Bronchial epithelial cell (primary cell): Measurements from ENCODE around the gene RECQL5. TPM values are rescaled to one million over a fixed set of nuclear protein-coding genes. Genes with fewer than 3 reads are reported as not detected.

Experiments used
- DNase-seq: peaks from one replicate; pipeline ENCODE4 v3.0.0-alpha.2; 2010; ENCODE audit warnings: low read depth
- FAIRE-seq: peaks from 2 replicates; lab custom pipeline; 2011; peaks lifted over from hg19 to GRCh38; lab: Jason Lieb, UNC
- H3K27me3 ChIP-seq: 2 replicates; pipeline ENCODE4 v1.5.1; 2011; ENCODE audit warnings: low read length; ENCODE audit not compliant: control insufficient read depth, insufficient read depth
- H3K36me3 ChIP-seq: 2 replicates; pipeline ENCODE4 v1.5.1; 2011; ENCODE audit warnings: low read length; ENCODE audit not compliant: control insufficient read depth, insufficient read depth
- H3K4me3 ChIP-seq: 2 replicates; pipeline ENCODE4 v1.5.1; 2011; ENCODE audit warnings: mild to moderate bottlenecking, low read depth, low read length, control low read depth
- total RNA-seq: library from RNA; depleted of rRNA; stranded (reverse); fragments of >200 nt; gene quantifications from 2 replicates; pipeline ENCODE4 v1.2.1, GENCODE V29; 2014
- TF ChIP-seq, protein P1 (sequence below): IDR thresholded peaks from 2 replicates; pipeline ENCODE4 v1.5.1; 2011; ENCODE audit warnings: mild to moderate bottlenecking, moderate library complexity, low read length, control low read depth, inconsistent platforms; ENCODE audit not compliant: insufficient read depth, severe bottlenecking

RECQL5 gene
- total RNA-seq, 1 donor from 2014 or later: 11.6 TPM

DNA sequence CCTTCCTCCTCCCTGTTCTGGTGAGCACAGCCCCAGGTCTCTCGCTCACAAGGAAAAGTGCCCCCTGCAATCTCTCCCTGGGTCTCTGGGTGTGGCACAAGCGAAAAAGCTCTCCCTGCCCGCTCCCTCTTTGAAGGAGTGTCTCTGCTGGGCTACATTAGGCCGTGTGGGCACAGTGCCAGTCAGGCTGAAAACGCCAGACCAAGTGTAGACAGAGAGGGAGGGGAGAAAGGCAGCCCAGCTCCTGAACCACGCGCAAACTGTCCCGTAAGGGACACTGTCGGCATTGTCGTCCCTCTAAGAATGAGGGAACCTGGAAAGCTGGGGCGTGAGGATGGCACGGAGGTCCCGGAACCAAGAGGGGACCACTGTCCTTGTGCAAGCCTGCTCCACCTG, 29.8 kb downstream of the RECQL5 start:
- Histone ChIP-seq H3K36me3 (peaks cover 1% of the 10 kb centered on the region), H3K4me3 (no peak overlapping the region), H3K27me3 (no peaks in the 10 kb centered on the region)
- FAIRE-seq (no peak), DNase-seq (no peak)
- TF ChIP-seq, protein P1, sequence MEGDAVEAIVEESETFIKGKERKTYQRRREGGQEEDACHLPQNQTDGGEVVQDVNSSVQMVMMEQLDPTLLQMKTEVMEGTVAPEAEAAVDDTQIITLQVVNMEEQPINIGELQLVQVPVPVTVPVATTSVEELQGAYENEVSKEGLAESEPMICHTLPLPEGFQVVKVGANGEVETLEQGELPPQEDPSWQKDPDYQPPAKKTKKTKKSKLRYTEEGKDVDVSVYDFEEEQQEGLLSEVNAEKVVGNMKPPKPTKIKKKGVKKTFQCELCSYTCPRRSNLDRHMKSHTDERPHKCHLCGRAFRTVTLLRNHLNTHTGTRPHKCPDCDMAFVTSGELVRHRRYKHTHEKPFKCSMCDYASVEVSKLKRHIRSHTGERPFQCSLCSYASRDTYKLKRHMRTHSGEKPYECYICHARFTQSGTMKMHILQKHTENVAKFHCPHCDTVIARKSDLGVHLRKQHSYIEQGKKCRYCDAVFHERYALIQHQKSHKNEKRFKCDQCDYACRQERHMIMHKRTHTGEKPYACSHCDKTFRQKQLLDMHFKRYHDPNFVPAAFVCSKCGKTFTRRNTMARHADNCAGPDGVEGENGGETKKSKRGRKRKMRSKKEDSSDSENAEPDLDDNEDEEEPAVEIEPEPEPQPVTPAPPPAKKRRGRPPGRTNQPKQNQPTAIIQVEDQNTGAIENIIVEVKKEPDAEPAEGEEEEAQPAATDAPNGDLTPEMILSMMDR: no peak

DNA sequence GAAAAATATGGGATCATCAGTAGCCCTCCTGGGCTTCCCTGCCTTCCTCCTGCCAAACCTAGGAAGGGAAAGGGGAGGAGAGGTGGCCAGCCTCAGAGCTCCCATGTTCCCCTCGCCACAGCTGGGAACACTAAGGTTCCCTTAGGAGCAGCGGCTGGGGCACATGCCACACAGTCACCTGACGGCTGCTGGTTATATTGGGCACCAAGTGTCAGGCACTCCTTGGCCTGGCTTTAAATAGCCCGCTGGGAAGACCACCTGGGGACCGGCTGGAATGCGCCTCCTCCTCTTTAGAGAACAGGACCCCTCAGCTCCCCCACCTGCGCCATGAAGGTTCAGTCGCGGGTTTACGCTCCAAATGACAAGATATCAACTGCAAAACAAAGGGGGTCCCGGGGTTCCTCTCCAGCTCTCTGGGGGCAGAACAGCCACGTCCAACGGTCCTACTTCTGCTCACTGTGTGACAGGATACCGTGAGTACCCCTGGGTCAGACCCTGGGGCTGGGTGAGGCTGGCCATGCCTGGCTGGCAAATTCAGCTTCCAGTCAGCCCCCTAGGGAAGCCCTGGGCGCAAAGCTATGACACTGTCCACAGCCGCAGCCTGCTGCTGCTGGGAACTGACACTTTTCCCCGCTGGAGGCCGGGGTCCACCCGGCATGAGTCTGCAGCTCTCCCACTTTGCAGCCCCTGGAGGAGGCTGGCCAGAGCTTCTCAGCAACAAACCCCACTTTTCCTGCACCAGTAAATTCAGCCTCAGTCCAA, 30.4 kb downstream of the RECQL5 start:
- DNase-seq: no peak
- no peaks in the 10 kb centered on the region for H3K27me3 ChIP-seq
- H3K4me3 ChIP-seq: no peak overlapping the region
- no peak for FAIRE-seq
- TF ChIP-seq, protein P1: no peak
- peaks cover 2% of the 10 kb centered on the region for H3K36me3 ChIP-seq

DNA sequence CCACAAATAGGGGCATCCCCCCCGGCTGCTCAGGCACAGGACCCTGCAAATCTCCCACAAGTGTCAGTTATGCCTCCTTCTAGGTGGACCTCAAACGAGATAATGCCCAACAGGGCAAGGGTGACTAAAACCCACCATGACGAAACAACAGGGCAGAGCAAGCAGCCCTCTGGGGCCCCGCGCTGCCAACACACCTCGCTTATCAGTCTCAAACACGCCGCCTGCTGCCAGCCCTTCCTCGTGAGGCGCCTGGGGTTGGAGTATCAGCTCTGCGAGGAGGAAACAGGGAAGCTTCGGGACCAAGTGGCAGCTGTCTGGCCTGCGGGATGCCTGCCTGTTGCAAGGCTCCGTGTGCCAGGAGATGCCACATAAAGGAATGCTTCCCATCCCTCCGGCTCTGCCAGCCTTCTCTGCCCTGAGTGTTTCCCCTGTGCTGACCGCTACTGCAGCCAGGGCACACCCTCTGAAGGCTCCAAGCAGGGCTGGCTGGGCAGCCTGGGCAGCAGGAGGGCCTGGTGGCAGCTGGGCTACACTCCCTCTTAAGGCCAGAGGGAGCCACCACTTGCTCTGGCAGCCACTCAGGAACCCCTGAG, 31.2 kb downstream of the RECQL5 start:
- TF ChIP-seq, protein P1: no peak
- DNase-seq: no peak
- Histone ChIP-seq H3K27me3 (no peaks in the 10 kb centered on the region), H3K36me3 (peaks cover 5% of the 10 kb centered on the region), H3K4me3 (no peak overlapping the region)
- no peak for FAIRE-seq

DNA sequence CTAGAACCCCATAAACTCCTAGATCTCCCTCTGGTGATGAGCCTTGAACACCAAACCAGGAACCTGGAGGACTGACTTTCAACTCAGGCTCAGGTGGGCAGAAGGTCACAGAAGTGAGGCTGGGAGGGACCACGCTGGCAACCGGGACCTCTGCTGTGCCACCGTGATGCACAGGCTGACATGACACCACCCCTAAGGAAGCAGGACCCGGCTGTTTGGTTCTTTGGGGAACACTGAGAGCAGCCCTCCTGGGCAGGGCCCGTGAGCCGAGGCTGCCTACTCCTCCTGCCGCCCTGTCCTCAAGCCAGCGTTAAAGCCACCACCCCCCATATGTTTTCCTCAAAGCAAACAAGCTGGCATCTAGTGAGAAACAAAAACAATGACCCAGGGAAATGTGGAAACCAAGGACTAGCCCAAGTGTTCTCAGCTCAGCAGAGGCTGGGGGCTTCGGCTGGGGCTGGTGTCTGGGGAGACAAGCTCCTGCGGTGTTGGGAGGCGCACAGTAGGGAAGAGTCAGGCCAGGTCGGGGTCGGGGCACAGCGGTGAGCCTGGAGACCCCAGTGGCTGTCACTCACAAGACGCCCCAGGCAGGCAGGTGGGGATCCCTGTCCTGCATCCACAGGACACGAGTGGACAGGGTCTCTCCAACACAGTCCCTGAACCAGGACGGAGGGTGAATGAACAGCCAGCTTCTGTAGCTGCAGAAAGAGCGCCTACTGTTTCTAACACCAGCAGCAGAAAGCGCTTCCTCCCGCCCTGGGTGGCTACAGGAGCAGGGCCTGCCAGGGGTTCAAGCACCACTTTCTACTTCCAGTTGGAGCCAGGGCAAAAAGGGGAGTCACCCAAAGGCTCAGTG, 32.0 kb downstream of the RECQL5 start:
- Histone ChIP-seq H3K36me3 (peaks cover 9% of the 10 kb centered on the region), H3K4me3 (no peak overlapping the region), H3K27me3 (no peaks in the 10 kb centered on the region)
- no peak for DNase-seq
- FAIRE-seq: no peak
- TF ChIP-seq, protein P1: no peak

DNA sequence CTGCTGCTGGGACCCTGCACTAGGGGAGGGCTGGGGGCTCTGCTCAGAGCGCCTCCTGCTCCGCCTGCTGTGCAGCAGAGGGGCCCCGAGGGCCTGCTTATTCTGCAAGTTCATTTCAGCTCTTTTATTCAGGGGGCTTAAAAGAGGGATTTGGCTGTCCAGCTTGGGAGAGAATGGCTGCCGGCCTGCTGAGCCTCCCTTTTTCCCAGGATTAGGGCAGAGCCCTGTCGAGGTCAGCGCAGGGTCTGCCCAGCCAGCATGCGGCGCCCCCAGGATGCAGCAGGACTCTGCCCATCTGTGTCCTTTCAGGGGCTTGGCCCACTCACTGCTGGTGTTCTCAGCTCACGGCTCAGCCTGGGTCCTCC, 32.6 kb downstream of the RECQL5 start:
- Histone ChIP-seq H3K27me3 (no peaks in the 10 kb centered on the region), H3K36me3 (peaks cover 13% of the 10 kb centered on the region), H3K4me3 (no peak overlapping the region)
- FAIRE-seq: no peak
- DNase-seq: no peak
- TF ChIP-seq, protein P1: no peak
